GM21576 (cell line): Measurements from ENCODE around the gene CDH13.

Experiments
- ATAC-seq: cut with Tn5 transposase; IDR thresholded peaks from one replicate; pipeline ENCODE4 v1.9.1; 2021; ENCODE audit warnings: mild to moderate bottlenecking, moderate library complexity; ENCODE audit not compliant: unreplicated experiment

The CDH13 gene

GRCh38 chr16:83389751-83390150 is 763.0 kb downstream of the CDH13 start:
- no peak for ATAC-seq

- ATAC-seq = no peak
These were observed 764.0 kb downstream of the CDH13 start for GRCh38 chr16:83390759-83391158.

- ATAC-seq = no peak
These were observed 766.0 kb downstream of the CDH13 start for GRCh38 chr16:83392743-83393142.

- no peak for ATAC-seq
These were observed 766.6 kb downstream of the CDH13 start for GRCh38 chr16:83393196-83393981.

- no peak for ATAC-seq
These were observed 771.0 kb downstream of the CDH13 start for GRCh38 chr16:83397601-83398291.

- no peak for ATAC-seq
These were observed 773.5 kb downstream of the CDH13 start for GRCh38 chr16:83400234-83400633.

GRCh38 chr16:83402160-83402814 is 775.5 kb downstream of the CDH13 start:
- ATAC-seq = no peak

- no peak for ATAC-seq
These were observed 776.2 kb downstream of the CDH13 start for GRCh38 chr16:83402967-83403366.

- no peak for ATAC-seq
These were observed 777.0 kb downstream of the CDH13 start for GRCh38 chr16:83403761-83404160.

GRCh38 chr16:83404261-83404660 is 777.5 kb downstream of the CDH13 start:
- ATAC-seq = no peak

- ATAC-seq = no peak
These were observed 781.2 kb downstream of the CDH13 start for GRCh38 chr16:83407928-83408327.

- ATAC-seq = no peak
These were observed 782.6 kb downstream of the CDH13 start for GRCh38 chr16:83409347-83409746.

GRCh38 chr16:83418565-83418964 is 791.8 kb downstream of the CDH13 start:
- no peak for ATAC-seq

- ATAC-seq = no peak
These were observed 793.5 kb downstream of the CDH13 start for GRCh38 chr16:83420206-83420760.

GRCh38 chr16:83433201-83433600 is 806.4 kb downstream of the CDH13 start:
- no peak for ATAC-seq

- no peak for ATAC-seq
These were observed 810.3 kb downstream of the CDH13 start for GRCh38 chr16:83437036-83437435.

GRCh38 chr16:83438326-83438725 is 811.6 kb downstream of the CDH13 start:
- ATAC-seq = no peak

GRCh38 chr16:83439412-83439811 is 812.6 kb downstream of the CDH13 start:
- no peak for ATAC-seq

- no peak for ATAC-seq
These were observed 814.7 kb downstream of the CDH13 start for GRCh38 chr16:83441517-83441916.

GRCh38 chr16:83443972-83444371 is 817.2 kb downstream of the CDH13 start:
- no peak for ATAC-seq

GRCh38 chr16:83447560-83447959 is 820.8 kb downstream of the CDH13 start:
- no peak for ATAC-seq

- ATAC-seq = no peak
These were observed 823.1 kb downstream of the CDH13 start for GRCh38 chr16:83449861-83450260.
